GM23248 (cell line): Measurements from ENCODE around the gene TNIK. TPM values are rescaled to one million over a fixed set of nuclear protein-coding genes. Genes with fewer than 3 reads are reported as not detected.

ENCODE experiments used
- DNase-seq: peaks from one replicate; pipeline ENCODE4 v3.0.0-alpha.2; 2015
- H2AFZ ChIP-seq: fragments of 200-600 bp; sonication (generic); 2 replicates; pipeline ENCODE4 v1.6.1; 2016; ENCODE audit warnings: antibody characterized with exemption
- H3F3A ChIP-seq: fragments of 200-600 bp; sonication (generic); 2 replicates; pipeline ENCODE4 v1.6.1; 2016; ENCODE audit warnings: mild to moderate bottlenecking, antibody characterized with exemption, mixed run types; ENCODE audit not compliant: insufficient read depth
- H3K27ac ChIP-seq: fragments of 200-600 bp; sonication (generic); 2 replicates; pipeline ENCODE4 v1.5.1; 2016; ENCODE audit warnings: mild to moderate bottlenecking
- H3K27me3 ChIP-seq: fragments of 200-600 bp; sonication (generic); replicated peaks from 2 replicates; pipeline ENCODE4 v1.6.1; 2016; ENCODE audit warnings: mild to moderate bottlenecking; ENCODE audit not compliant: insufficient read depth
- H3K36me3 ChIP-seq: fragments of 200-600 bp; sonication (generic); 2 replicates; pipeline ENCODE4 v1.6.1; 2016; ENCODE audit warnings: low read depth, mild to moderate bottlenecking
- H3K4me1 ChIP-seq: fragments of 200-600 bp; sonication (generic); 2 replicates; pipeline ENCODE4 v1.6.1; 2016; ENCODE audit warnings: mild to moderate bottlenecking; ENCODE audit not compliant: insufficient read depth
- H3K4me2 ChIP-seq: fragments of 200-600 bp; sonication (generic); one replicate; pipeline ENCODE4 v1.6.1; 2016; ENCODE audit warnings: mild to moderate bottlenecking; ENCODE audit not compliant: unreplicated experiment
- H3K4me3 ChIP-seq: fragments of 200-600 bp; sonication (generic); 2 replicates; pipeline ENCODE4 v1.5.1; 2016; ENCODE audit warnings: mild to moderate bottlenecking
- H3K79me2 ChIP-seq: fragments of 200-600 bp; sonication (generic); 2 replicates; pipeline ENCODE4 v1.6.1; 2016; ENCODE audit warnings: mild to moderate bottlenecking; ENCODE audit not compliant: insufficient read depth
- H3K9ac ChIP-seq: fragments of 200-600 bp; sonication (generic); 2 replicates; pipeline ENCODE4 v1.6.1; 2016; ENCODE audit warnings: mild to moderate bottlenecking
- H3K9me2 ChIP-seq: fragments of 200-600 bp; sonication (generic); 2 replicates; pipeline ENCODE4 v1.6.1; 2016; ENCODE audit warnings: mixed run types, mild to moderate bottlenecking, moderate library complexity; ENCODE audit not compliant: insufficient read depth
- H3K9me3 ChIP-seq: fragments of 200-600 bp; sonication (generic); one replicate; pipeline ENCODE4 v1.6.1; 2017; ENCODE audit warnings: low read depth
- H4K20me1 ChIP-seq: fragments of 200-600 bp; sonication (generic); 2 replicates; pipeline ENCODE4 v1.6.0; 2016; ENCODE audit not compliant: insufficient read depth
- EZH2 ChIP-seq: fragments of 200-600 bp; sonication (generic); IDR thresholded peaks from 2 replicates; pipeline ENCODE4 v1.6.1; 2018; ENCODE audit warnings: antibody characterized with exemption, mild to moderate bottlenecking; ENCODE audit not compliant: insufficient read depth, poor library complexity, severe bottlenecking
- EZH2phosphoT487 ChIP-seq: fragments of 200-600 bp; sonication (generic); IDR thresholded peaks from 2 replicates; pipeline ENCODE4 v1.6.1; 2018; ENCODE audit warnings: antibody characterized with exemption, moderate library complexity, mild to moderate bottlenecking, low read depth; ENCODE audit not compliant: insufficient read depth
- WGBS, 2 experiments: methylation state at CpG; one replicate each; pipeline ENCODE4 v1.1.6; 2015 to 2017; ENCODE audit warnings: low lambda C conversion rate in 2 of 2, low coverage in 1 of 2; ENCODE audit errors: missing lambda C conversion rate in 2 of 2; 5-methylcytosine and 5-hydroxymethylcytosine counted together
- in situ Hi-C: fragments of 300-500 bp; cut with MboI; formaldehyde crosslinking; loops from 2 replicates; pipeline ENCODE4 v1.15.0; 2020
- polyA plus RNA-seq: library from polyadenylated mRNA; unstranded; fragments of >200 nt; fragmentation: Nextera tagmentation; extraction: Ambion mirVana; gene quantifications from 2 replicates; pipeline ENCODE4 v1.2.1, GENCODE V29; 2016
- total RNA-seq: library from RNA; depleted of rRNA; stranded (reverse); fragments of >200 nt; shearing (Covaris generic); gene quantifications from 2 replicates; pipeline ENCODE4 v1.2.3, GENCODE V29; 2014

The TNIK gene
- total and polyA plus RNA-seq, 2 experiments from 2014 or later: 0.80 to 2.3 TPM

DNA sequence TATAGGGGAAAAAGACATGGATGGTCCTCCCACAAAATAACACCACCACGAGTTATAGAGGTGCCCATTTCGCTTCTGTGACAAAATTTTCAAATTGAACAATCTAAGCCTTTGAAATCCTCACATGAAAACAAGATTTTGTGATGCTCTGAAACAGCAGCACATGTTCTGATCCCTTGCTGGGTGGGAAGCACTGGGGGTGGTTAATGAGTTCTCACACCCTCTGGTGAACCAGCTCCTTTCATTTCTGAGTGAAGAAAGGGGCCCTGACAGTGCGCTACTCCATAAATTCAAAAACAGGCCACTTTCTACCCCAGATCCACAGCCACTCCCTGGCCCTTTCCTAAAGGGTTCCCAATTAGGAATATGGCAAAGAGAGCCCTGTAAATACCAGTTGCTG lies 129.3 kb downstream of the TNIK start:
- no peak overlapping the region for H3K27ac ChIP-seq
- no peak overlapping the region for H2AFZ ChIP-seq
- no peak for DNase-seq
- no peaks in the 10 kb centered on the region for H4K20me1 ChIP-seq
- 80 to 85% methylated on average over 3 of the region's 3 CpGs for WGBS, 2 experiments
- no peaks in the 10 kb centered on the region for H3K9me2 ChIP-seq
- no peaks in the 10 kb centered on the region for H3F3A ChIP-seq
- H3K36me3 ChIP-seq: no peaks in the 10 kb centered on the region
- H3K4me1 ChIP-seq: no peaks in the 10 kb centered on the region
- no peak for TF ChIP-seq EZH2phosphoT487
- no peak for TF ChIP-seq EZH2
- no peak overlapping the region for H3K9ac ChIP-seq
- H3K4me3 ChIP-seq: no peak overlapping the region
- no peaks in the 10 kb centered on the region for H3K9me3 ChIP-seq
- no peaks in the 10 kb centered on the region for H3K27me3 ChIP-seq
- H3K4me2 ChIP-seq: no peak overlapping the region
- no peaks in the 10 kb centered on the region for H3K79me2 ChIP-seq
- in situ Hi-C loops: no loop called here

DNA sequence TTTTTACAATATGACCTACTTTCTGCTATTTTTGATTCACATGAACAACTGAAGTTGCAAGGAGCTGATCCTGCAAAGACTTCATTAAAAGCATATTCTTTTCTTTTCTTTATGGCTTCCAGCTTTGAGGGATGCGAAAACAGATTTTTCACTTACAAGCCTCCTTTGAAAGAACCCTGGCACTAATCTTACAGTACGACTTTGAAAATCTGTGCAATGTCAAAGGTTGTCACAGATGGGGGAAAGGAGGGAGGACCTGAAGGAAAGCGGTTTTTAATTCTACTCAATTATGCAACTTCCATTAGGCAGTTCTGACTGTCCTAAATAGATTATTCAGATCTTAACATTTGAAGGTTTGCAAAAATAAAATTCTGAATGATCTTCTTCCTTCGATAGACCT lies 130.5 kb downstream of the TNIK start:
- Histone ChIP-seq H4K20me1 (no peaks in the 10 kb centered on the region), H3K27ac (no peak overlapping the region), H2AFZ (no peak overlapping the region), H3F3A (no peaks in the 10 kb centered on the region), H3K9ac (no peak overlapping the region), H3K27me3 (no peaks in the 10 kb centered on the region), H3K4me2 (no peak overlapping the region), H3K79me2 (no peaks in the 10 kb centered on the region), H3K4me1 (no peaks in the 10 kb centered on the region), H3K36me3 (no peaks in the 10 kb centered on the region), H3K4me3 (no peak overlapping the region), H3K9me3 (no peaks in the 10 kb centered on the region), H3K9me2 (no peaks in the 10 kb centered on the region)
- DNase-seq: no peak
- WGBS, 2 experiments: 69 to 70% methylated on average over 4 of the region's 4 CpGs
- TF ChIP-seq EZH2phosphoT487: no peak
- TF ChIP-seq EZH2: no peak
- in situ Hi-C loops: no loop called here

DNA sequence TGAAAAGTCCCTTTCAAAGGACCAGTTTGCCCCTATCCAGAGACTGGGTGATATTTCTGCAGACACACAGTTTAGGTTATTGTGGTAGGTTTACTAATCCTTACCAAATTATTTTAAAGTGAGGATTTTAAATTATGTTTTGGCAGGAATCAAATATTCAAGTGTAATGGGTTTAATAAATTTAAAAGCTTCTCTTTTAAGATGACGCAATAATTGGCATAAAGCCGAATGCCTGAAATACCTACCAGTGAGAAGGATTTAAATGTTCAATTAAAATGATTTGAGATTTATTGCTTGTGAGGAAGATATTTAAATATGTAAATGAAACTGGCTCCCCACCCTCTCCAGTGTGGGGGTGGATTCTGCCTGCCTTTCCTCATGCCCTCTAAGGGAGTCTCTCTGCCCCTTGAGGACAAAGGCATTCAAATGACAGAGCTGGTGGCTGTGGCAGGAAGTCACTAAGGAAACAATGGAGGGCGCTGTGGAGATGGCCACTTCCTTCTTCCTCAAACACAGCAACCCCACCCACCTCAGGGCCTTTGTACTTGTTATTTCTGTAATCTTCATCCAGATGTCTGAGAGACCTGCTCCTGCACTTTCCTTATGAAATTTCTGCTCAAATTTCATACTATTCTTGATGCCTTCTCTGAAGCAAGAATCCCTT lies 131.7 kb downstream of the TNIK start:
- Histone ChIP-seq H3K9me2 (no peaks in the 10 kb centered on the region), H3K27ac (no peak overlapping the region), H3K9ac (no peak overlapping the region), H3K4me1 (peaks cover 6% of the 10 kb centered on the region; the same call in 1 of the 2 replicates), H3K36me3 (no peaks in the 10 kb centered on the region), H4K20me1 (no peaks in the 10 kb centered on the region), H3K79me2 (no peaks in the 10 kb centered on the region), H3K27me3 (no peaks in the 10 kb centered on the region), H3K4me3 (no peak overlapping the region), H3F3A (no peaks in the 10 kb centered on the region), H3K4me2 (no peak overlapping the region), H3K9me3 (no peaks in the 10 kb centered on the region), H2AFZ (no peak overlapping the region)
- WGBS, 2 experiments: 42 to 52% methylated on average over 3 of the region's 3 CpGs
- DNase-seq: peak; percentile 34
- no peak for TF ChIP-seq EZH2phosphoT487
- no peak for TF ChIP-seq EZH2
- in situ Hi-C loops: no loop called here

DNA sequence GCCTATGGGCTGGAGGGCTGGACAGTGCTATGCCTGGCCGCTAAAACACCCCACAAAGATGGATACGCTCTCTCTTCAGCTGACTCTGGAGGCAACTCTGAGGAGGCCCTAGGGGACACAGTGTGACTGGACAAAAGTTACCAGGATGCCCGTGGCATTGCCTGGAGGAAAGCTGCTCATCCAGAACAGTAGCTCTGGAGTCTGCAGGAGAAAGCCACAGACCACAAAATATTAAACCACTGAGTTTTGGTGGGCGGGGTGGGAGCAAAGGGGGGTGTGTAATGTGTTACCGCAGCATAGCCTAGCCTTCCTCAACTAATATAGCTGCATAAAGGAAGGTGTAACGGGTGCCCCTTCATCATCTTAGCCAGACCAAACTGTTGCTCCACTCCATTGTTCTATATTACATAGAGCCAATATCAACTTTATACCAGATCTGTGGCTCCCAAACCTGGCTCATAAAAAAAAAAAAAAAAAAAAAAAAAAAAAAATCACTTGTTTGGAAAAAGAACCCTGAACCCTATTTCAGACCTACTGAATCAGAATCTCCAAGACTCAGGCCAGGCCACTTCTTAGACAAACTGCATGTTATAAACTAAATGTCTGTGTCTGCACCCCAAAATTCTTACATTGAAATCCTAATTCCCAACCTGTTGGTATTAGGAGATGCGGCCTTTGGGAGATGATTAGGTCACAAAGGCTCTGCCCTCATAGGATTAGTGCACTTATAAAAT lies 132.6 kb downstream of the TNIK start:
- 98 to 99% methylated on average over 7 of the region's 7 CpGs for WGBS, 2 experiments
- Histone ChIP-seq H3K27ac (no peak overlapping the region), H3K4me1 (peaks cover 6% of the 10 kb centered on the region; the same call in 1 of the 2 replicates), H2AFZ (no peak overlapping the region), H3K9ac (no peak overlapping the region), H4K20me1 (no peaks in the 10 kb centered on the region), H3K9me3 (no peaks in the 10 kb centered on the region), H3K79me2 (no peaks in the 10 kb centered on the region), H3K36me3 (no peaks in the 10 kb centered on the region), H3F3A (no peaks in the 10 kb centered on the region), H3K4me3 (no peak overlapping the region), H3K9me2 (no peaks in the 10 kb centered on the region), H3K4me2 (no peak overlapping the region), H3K27me3 (no peaks in the 10 kb centered on the region)
- no peak for TF ChIP-seq EZH2phosphoT487
- no peak for TF ChIP-seq EZH2
- in situ Hi-C loops: no loop called here
- DNase-seq: no peak
